Fibroblast of lung (primary cell): Measurements from ENCODE around the gene EMID1. TPM values are rescaled to one million over a fixed set of nuclear protein-coding genes. Genes with fewer than 3 reads are reported as not detected.

ENCODE experiments used
- DNase-seq, 2 donors: peaks; one replicate each; pipeline versions ENCODE4 v3.0.0 to v3.0.0-alpha.2; 2010; ENCODE audit warnings: low read depth in 2 of 2
- H2AFZ ChIP-seq: 2 replicates; pipeline ENCODE4 v1.5.1; 2012; ENCODE audit warnings: low read length, control low read depth, inconsistent platforms
- H3K27ac ChIP-seq: 2 replicates; pipeline ENCODE4 v1.5.1; 2011; ENCODE audit warnings: low read length, control low read depth; ENCODE audit not compliant: insufficient read depth
- H3K27me3 ChIP-seq: 2 replicates; pipeline ENCODE4 v1.5.1; 2011; ENCODE audit warnings: mild to moderate bottlenecking, low read length; ENCODE audit not compliant: control insufficient read depth, insufficient read depth
- H3K36me3 ChIP-seq: 2 replicates; pipeline ENCODE4 v1.5.1; 2011; ENCODE audit warnings: low read length; ENCODE audit not compliant: control insufficient read depth, insufficient read depth
- H3K4me1 ChIP-seq: 2 replicates; pipeline ENCODE4 v1.5.1; 2011; ENCODE audit warnings: low read length; ENCODE audit not compliant: control insufficient read depth, insufficient read depth; ENCODE audit errors: extremely low read depth
- H3K4me2 ChIP-seq: 2 replicates; pipeline ENCODE4 v1.5.1; 2011; ENCODE audit warnings: low read length, control low read depth; ENCODE audit not compliant: insufficient read depth; ENCODE audit errors: extremely low read depth
- H3K4me3 ChIP-seq, 4 experiments: fragments of 200-600 bp in 1 of 4; sonication (generic) in 1 of 4; replicated peaks in 1 of 4; 2 replicates each; pipeline ENCODE4 v1.5.1; 2011 to 2016; ENCODE audit warnings: low read length in 4 of 4, low read depth in 3 of 4, mild to moderate bottlenecking in 3 of 4, control low read depth in 2 of 4, inconsistent platforms in 1 of 4, mixed read lengths in 1 of 4; ENCODE audit not compliant: insufficient read depth in 1 of 4; ENCODE audit errors: control extremely low read depth in 1 of 4
- H3K79me2 ChIP-seq: 2 replicates; pipeline ENCODE4 v1.5.1; 2012; ENCODE audit warnings: mild to moderate bottlenecking, low read length, inconsistent platforms; ENCODE audit not compliant: control insufficient read depth, insufficient read depth
- H3K9ac ChIP-seq: 2 replicates; pipeline ENCODE4 v1.5.1; 2011; ENCODE audit warnings: mild to moderate bottlenecking, low read length, control low read depth; ENCODE audit not compliant: insufficient read depth
- H3K9me3 ChIP-seq: 2 replicates; pipeline ENCODE4 v1.5.1; 2012; ENCODE audit warnings: low read depth, low read length; ENCODE audit not compliant: control insufficient read depth, insufficient read depth
- H4K20me1 ChIP-seq: 2 replicates; pipeline ENCODE4 v1.5.1; 2011; ENCODE audit warnings: low read length; ENCODE audit not compliant: control insufficient read depth, insufficient read depth; ENCODE audit errors: extremely low read depth
- EZH2 ChIP-seq: IDR thresholded peaks from 2 replicates; pipeline ENCODE4 v1.5.1; 2012; ENCODE audit warnings: low read length, control low read depth, mild to moderate bottlenecking; ENCODE audit errors: missing control alignments
- polyA plus RNA-seq, 2 donors: library from polyadenylated mRNA; depleted of rRNA in 1 of 2; stranded (reverse) in 1 of 2; unstranded in 1 of 2; fragments of >200 nt; gene quantifications; 2 replicates each; pipeline ENCODE4 v1.2.1, GENCODE V29; 2011 to 2012; ENCODE audit warnings: missing spikeins in 1 of 2
- total RNA-seq: library from RNA; depleted of rRNA; stranded (reverse); fragments of >200 nt; gene quantifications from 2 replicates; pipeline ENCODE4 v1.2.1, GENCODE V29; 2014
- TF ChIP-seq, protein P1 (sequence below), 2 donors: IDR thresholded peaks in 1 of 2; conservative IDR thresholded peaks in 1 of 2; 1 replicate in 1 of 2; 2 replicates in 1 of 2; pipeline ENCODE4 v1.5.1; 2011 to 2012; ENCODE audit warnings: low read length in 2 of 2, control low read depth in 1 of 2, inconsistent platforms in 1 of 2, low read depth in 1 of 2, mild to moderate bottlenecking in 1 of 2

Gene EMID1
- total and polyA plus RNA-seq, 2 donors (not counting 1 experiment from before 2014, with no cell fraction given): 0.50 TPM; not detected in 1

DNA sequence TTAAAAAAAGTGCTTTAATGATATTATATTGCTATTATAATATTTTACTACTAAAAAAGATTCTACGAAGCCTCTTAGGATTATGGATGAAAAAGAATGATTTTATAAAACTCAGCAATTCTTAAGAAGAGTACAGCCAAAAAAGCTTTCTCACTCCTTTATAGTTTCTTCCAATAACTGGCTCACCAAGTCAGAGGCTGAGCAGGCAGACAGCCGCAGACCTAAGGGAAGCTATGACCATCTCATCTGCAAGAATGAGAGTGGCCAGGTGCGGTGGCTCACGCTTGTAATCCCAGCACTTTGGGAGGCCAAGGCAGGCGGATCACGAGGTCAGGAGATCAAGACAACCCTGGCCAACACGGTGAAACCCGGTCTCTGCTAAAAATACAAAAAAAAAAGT lies 12.7 kb upstream of the EMID1 start:
- H3K4me2 ChIP-seq: no peak overlapping the region
- H3K36me3 ChIP-seq: no peaks in the 10 kb centered on the region
- no peak overlapping the region for H3K9ac ChIP-seq
- no peaks in the 10 kb centered on the region for H3K79me2 ChIP-seq
- peaks cover 3% of the 10 kb centered on the region for H3K27me3 ChIP-seq
- no peaks in the 10 kb centered on the region for H4K20me1 ChIP-seq
- no peak overlapping the region for H3K4me3 ChIP-seq
- TF ChIP-seq, protein P1, sequence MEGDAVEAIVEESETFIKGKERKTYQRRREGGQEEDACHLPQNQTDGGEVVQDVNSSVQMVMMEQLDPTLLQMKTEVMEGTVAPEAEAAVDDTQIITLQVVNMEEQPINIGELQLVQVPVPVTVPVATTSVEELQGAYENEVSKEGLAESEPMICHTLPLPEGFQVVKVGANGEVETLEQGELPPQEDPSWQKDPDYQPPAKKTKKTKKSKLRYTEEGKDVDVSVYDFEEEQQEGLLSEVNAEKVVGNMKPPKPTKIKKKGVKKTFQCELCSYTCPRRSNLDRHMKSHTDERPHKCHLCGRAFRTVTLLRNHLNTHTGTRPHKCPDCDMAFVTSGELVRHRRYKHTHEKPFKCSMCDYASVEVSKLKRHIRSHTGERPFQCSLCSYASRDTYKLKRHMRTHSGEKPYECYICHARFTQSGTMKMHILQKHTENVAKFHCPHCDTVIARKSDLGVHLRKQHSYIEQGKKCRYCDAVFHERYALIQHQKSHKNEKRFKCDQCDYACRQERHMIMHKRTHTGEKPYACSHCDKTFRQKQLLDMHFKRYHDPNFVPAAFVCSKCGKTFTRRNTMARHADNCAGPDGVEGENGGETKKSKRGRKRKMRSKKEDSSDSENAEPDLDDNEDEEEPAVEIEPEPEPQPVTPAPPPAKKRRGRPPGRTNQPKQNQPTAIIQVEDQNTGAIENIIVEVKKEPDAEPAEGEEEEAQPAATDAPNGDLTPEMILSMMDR (conservative IDR thresholded peaks at IDR 0.05 in 1 of 2, IDR thresholded peaks at IDR 0.05 in 1 of 2; ENCODE audit: low read depth in 1 of 2, low read length in 2 of 2): no peak
- TF ChIP-seq EZH2: no peak
- H3K9me3 ChIP-seq: no peaks in the 10 kb centered on the region
- no peak for DNase-seq
- H3K4me1 ChIP-seq: no peaks in the 10 kb centered on the region
- no peak overlapping the region for H3K27ac ChIP-seq
- no peak overlapping the region for H2AFZ ChIP-seq

DNA sequence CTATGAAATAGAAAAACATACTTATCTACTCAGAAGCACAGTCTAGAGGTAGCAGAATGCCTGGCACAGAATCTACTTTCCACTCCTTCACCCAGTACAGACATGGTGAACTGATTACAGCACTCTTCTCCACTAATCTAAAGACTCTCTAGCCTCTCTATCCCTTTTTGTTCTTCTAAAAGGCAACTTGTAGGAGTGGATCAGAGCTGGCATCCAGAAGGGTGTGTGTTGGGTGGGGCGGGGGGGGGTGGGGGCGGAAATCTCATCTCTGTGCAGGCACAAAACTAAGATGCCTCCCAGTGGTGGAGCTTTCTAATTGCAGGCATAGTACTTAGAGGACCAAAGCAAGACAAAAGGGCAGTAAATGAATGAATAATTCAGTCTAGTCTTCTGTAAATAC lies 11.5 kb upstream of the EMID1 start:
- Histone ChIP-seq H3K9me3 (no peaks in the 10 kb centered on the region), H2AFZ (no peak overlapping the region), H3K27me3 (peaks cover 3% of the 10 kb centered on the region), H4K20me1 (no peaks in the 10 kb centered on the region), H3K4me1 (no peaks in the 10 kb centered on the region), H3K4me3 (no peak overlapping the region), H3K36me3 (no peaks in the 10 kb centered on the region), H3K9ac (no peak overlapping the region), H3K4me2 (no peak overlapping the region), H3K27ac (no peak overlapping the region), H3K79me2 (no peaks in the 10 kb centered on the region)
- TF ChIP-seq, protein P1 (conservative IDR thresholded peaks at IDR 0.05 in 1 of 2, IDR thresholded peaks at IDR 0.05 in 1 of 2; ENCODE audit: low read depth in 1 of 2, low read length in 2 of 2): no peak
- TF ChIP-seq EZH2: no peak
- DNase-seq: no peak

DNA sequence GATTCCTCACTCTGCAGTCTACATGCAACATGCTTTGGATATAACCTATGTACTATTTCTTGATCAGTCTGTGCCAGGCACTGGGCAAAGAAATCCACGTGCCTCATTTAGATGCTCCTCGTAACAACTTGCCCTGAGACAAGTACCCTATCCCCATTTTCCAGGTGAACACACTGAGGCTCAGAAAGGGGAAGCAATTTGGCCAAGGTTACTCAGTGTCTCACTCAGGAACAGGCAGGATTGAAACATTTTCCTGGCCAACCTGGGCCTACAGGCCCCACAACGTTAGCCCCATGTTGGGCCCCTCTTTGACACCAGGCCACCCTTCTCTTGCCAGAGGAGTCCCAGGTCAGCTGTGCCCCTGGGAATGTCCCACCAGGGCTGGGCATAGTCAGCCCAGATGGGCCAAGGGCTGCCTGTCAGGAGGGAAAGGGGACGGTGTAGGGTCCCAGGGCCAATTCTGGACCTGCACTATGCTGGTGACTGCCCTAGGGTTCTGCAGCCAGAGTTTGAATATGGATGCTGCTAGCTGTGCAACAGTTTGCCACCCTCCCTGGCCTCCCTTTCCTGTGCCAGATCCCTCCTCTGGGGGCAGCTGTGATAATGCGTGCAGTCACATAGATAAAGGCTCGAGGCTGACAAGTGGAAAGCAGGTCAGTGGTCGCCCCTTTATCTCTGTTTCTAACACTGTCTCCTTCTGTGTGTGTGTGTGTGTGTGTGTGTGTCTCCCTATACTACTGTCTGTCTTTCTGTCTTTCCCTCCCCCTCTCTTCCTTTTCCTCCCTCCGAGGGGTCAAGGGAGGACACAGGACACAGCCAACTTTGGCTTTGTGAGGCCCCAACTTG lies 10.4 kb upstream of the EMID1 start:
- Histone ChIP-seq H3K36me3 (no peaks in the 10 kb centered on the region), H3K4me2 (no peak overlapping the region), H3K9me3 (no peaks in the 10 kb centered on the region), H2AFZ (no peak overlapping the region), H4K20me1 (no peaks in the 10 kb centered on the region), H3K27ac (no peak overlapping the region), H3K9ac (no peak overlapping the region), H3K4me3 (no peak overlapping the region), H3K4me1 (no peaks in the 10 kb centered on the region), H3K79me2 (no peaks in the 10 kb centered on the region), H3K27me3 (no peaks in the 10 kb centered on the region)
- DNase-seq: no peak
- TF ChIP-seq, protein P1 (conservative IDR thresholded peaks at IDR 0.05 in 1 of 2, IDR thresholded peaks at IDR 0.05 in 1 of 2; ENCODE audit: low read depth in 1 of 2, low read length in 2 of 2): no peak
- no peak for TF ChIP-seq EZH2
